Activated CD8-positive, alpha-beta T cell treated with anti-CD3 and anti-CD28 coated beads for 36 hours (primary cell): ENCODE measurements around the gene TPSD1. TPM values are rescaled to one million over a fixed set of nuclear protein-coding genes. Genes with fewer than 3 reads are reported as not detected.
A peak's percentile ranks its signal among the peaks of the same experiment; 100 is the strongest.

Source experiments
- ATAC-seq: fragments of 200-7000 bp; cut with Tn5 transposase; one replicate; pipeline ENCODE4 v1.10.0; 2021; ENCODE audit warnings: mild to moderate bottlenecking, moderate library complexity
- CTCF ChIA-PET: fragments of 350-600 bp; sonication (Branson Sonifier 250); formaldehyde crosslinking; loops from one replicate; lab custom pipeline; 2021; ENCODE audit warnings: antibody characterized with exemption; lab: Charles Lee
- POLR2A ChIA-PET: fragments of 350-600 bp; sonication (Branson Sonifier 250); formaldehyde crosslinking; loops from one replicate; lab custom pipeline; 2021; ENCODE audit warnings: antibody characterized with exemption; lab: Charles Lee
- DNase-seq: peaks from one replicate; pipeline ENCODE4 v3.0.0-alpha.2; 2020
- H3K27ac Mint-ChIP-seq: one replicate; pipeline ENCODE4 v1.8.0; 2021; ENCODE audit warnings: mild to moderate bottlenecking, mixed read lengths
- H3K27me3 Mint-ChIP-seq: one replicate; pipeline ENCODE4 v1.8.0; 2021; ENCODE audit warnings: mixed read lengths
- H3K36me3 Mint-ChIP-seq: one replicate; pipeline ENCODE4 v1.8.0; 2021; ENCODE audit warnings: low read depth, mixed read lengths
- H3K4me1 Mint-ChIP-seq: one replicate; pipeline ENCODE4 v1.8.0; 2021; ENCODE audit warnings: low read depth, mixed read lengths
- H3K4me3 Mint-ChIP-seq: one replicate; pipeline ENCODE4 v1.8.0; 2021; ENCODE audit warnings: mild to moderate bottlenecking, moderate library complexity, mixed read lengths
- H3K9me3 Mint-ChIP-seq: one replicate; pipeline ENCODE4 v1.8.0; 2021; ENCODE audit warnings: mixed read lengths
- intact Hi-C: fragments of 100-400 bp; cut with micrococcal nuclease; formaldehyde crosslinking; loops from one replicate; pipeline ENCODE4 v1.10.0; 2022
- total RNA-seq, 2 experiments: library from RNA; stranded (reverse); gene quantifications; one replicate each; pipeline ENCODE4 v1.2.3, GENCODE V29; 2021
- TF ChIP-seq, protein P1 (sequence below): fragments of 200-600 bp; IDR thresholded peaks from one replicate; pipeline ENCODE4 v1.8.0; 2022; ENCODE audit warnings: antibody characterized with exemption, mild to moderate bottlenecking

The TPSD1 gene
- total RNA-seq, 2 experiments from 2014 or later, result not detected

DNA sequence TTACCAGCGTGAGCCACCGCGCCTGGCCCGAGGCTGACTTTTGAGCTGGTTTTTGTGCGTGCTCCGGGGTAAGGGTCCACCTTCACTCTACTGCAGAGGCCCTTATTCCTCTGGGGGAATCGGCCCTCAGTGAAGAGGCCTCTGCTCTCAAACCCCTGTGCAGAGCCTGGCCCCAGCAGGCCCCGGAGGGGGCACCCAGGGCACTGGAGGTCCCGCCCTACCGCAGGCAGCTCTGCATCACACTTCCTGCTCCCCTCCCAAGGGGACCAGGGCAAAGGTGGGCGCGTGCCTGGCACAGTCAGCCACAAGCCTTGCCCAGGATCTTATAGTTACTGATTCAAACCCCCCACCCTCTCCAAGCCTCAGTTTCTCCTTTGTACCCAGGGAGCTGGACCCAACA lies 50.0 kb downstream of the TPSD1 start:
- TF ChIP-seq, protein P1, sequence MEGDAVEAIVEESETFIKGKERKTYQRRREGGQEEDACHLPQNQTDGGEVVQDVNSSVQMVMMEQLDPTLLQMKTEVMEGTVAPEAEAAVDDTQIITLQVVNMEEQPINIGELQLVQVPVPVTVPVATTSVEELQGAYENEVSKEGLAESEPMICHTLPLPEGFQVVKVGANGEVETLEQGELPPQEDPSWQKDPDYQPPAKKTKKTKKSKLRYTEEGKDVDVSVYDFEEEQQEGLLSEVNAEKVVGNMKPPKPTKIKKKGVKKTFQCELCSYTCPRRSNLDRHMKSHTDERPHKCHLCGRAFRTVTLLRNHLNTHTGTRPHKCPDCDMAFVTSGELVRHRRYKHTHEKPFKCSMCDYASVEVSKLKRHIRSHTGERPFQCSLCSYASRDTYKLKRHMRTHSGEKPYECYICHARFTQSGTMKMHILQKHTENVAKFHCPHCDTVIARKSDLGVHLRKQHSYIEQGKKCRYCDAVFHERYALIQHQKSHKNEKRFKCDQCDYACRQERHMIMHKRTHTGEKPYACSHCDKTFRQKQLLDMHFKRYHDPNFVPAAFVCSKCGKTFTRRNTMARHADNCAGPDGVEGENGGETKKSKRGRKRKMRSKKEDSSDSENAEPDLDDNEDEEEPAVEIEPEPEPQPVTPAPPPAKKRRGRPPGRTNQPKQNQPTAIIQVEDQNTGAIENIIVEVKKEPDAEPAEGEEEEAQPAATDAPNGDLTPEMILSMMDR, result no peak
- POLR2A ChIA-PET, result interaction anchor here (0.8 kb wide), 1 partner anchor 11 kb away, joined by 4 read pairs; no protein-coding TSS in a partner anchor
- H3K4me3 Mint-ChIP-seq, result no peak overlapping the region
- CTCF ChIA-PET, result no interaction called here
- H3K36me3 Mint-ChIP-seq, result peaks cover 9% of the 10 kb centered on the region
- H3K27ac Mint-ChIP-seq, result peak overlapping the region; percentile 83
- H3K4me1 Mint-ChIP-seq, result peaks cover 42% of the 10 kb centered on the region
- intact Hi-C loops, result no loop called here
- no peaks in the 10 kb centered on the region for H3K9me3 Mint-ChIP-seq
- H3K27me3 Mint-ChIP-seq, result no peaks in the 10 kb centered on the region
- DNase-seq (peak; percentile 53), ATAC-seq (no peak)

DNA sequence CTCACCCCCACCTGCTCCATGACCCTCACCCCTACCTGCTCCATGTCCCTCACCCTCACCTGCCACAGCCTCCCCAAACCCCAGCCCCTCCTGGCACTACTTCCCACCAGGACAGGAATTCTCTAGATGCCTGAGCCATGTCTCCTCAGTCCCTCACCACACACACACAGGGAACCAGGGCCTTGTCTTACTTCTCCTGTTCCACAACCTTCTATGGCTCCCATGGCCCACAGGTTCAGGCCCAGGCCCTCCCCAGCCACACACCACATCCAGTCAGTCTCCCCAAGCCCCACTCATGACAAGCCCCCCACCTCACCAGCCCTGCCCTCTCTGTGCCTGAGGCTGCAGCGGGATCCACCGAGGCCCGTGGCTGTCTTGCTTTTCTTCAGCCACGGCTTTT lies 50.5 kb downstream of the TPSD1 start:
- H3K4me1 Mint-ChIP-seq, result peaks cover 46% of the 10 kb centered on the region
- CTCF ChIA-PET, result no interaction called here
- no peak for ATAC-seq
- intact Hi-C loops, result no loop called here
- no peak overlapping the region for H3K4me3 Mint-ChIP-seq
- peak overlapping the region; percentile 83 for H3K27ac Mint-ChIP-seq
- POLR2A ChIA-PET, result no interaction called here
- H3K36me3 Mint-ChIP-seq, result peaks cover 13% of the 10 kb centered on the region
- no peaks in the 10 kb centered on the region for H3K9me3 Mint-ChIP-seq
- TF ChIP-seq, protein P1, result no peak
- no peak for DNase-seq
- no peaks in the 10 kb centered on the region for H3K27me3 Mint-ChIP-seq

DNA sequence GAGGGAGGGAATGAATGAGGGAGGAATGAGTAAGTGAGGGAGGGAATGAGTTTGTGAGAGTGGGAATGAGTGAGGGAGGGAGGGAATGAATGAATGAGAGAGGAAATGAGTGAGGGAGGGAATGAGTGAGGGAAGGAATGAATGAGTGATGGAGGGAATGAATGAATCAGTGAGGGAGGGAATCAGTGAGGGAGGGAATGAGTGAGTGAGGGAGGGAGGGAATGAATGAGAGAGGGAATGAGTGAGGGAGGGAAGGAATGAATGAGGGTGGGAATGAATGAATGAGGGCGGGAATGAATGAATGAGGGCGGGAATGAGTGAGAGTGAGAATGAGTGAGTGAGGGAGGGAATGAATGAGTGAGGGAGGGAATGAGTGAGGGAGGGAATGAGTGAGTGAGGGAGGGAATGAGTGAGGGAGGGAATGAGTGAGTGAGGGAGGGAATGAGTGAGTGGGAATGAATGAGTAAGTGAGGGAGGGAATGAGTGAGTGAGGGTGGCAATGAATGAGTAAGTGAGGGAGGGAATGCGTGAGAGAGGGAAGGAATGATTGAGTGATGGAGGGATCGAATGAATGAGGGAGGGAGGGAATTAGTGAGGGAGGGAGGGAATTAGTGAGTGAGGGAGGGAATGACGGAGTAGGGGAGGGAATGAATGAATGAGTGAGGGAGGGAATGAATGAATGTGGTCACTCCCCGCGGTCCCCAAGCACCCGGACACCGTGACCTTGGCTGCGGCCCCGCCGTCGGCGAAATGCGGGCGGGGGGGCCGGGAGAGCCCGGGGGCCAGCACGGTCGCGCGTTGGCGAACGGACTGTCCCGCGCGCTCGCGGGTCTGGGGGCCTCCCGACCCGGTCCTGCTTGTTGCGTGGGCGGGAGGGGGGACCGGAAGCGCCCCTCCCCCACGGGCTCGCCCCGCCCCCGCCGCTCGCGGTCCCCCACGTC lies 52.4 kb downstream of the TPSD1 start:
- TF ChIP-seq, protein P1, result no peak
- H3K9me3 Mint-ChIP-seq, result no peaks in the 10 kb centered on the region
- H3K36me3 Mint-ChIP-seq, result peaks cover 19% of the 10 kb centered on the region
- peak; percentile 22 for ATAC-seq
- intact Hi-C loops, result no loop called here
- ChIA-PET POLR2A (interaction anchor here (0.6 to 1.6 kb wide), 7 partner anchors 18 to 476 kb away, joined by 3 to 5 read pairs (median 3); partner anchors contain the start of gene UQCC4), CTCF (interaction anchor here (1.0 kb wide), 1 partner anchor 21 kb away, joined by 4 read pairs; no protein-coding TSS in a partner anchor)
- H3K27me3 Mint-ChIP-seq, result no peaks in the 10 kb centered on the region
- H3K27ac Mint-ChIP-seq, result peak overlapping the region; percentile 89
- DNase-seq, result no peak
- H3K4me3 Mint-ChIP-seq, result peak overlapping the region; percentile 78
- H3K4me1 Mint-ChIP-seq, result peaks cover 48% of the 10 kb centered on the region

Other genes starting within 250 kb of the TPSD1 start
- gene SSTR5, start 183.3 kb upstream of the TPSD1 start, total RNA-seq, result not detected
- gene C1QTNF8, start 159.8 kb upstream of the TPSD1 start, total RNA-seq, result not detected
- under 1 TPM; 0.27 to 0.34 TPM for gene CACNA1H, start 103.0 kb upstream of the TPSD1 start, total RNA-seq
- gene TPSG1, start 30.8 kb upstream of the TPSD1 start, total RNA-seq, result not detected
- not detected for gene TPSB2, start 25.9 kb upstream of the TPSD1 start, total RNA-seq
- not detected for gene TPSAB1, start 15.4 kb upstream of the TPSD1 start, total RNA-seq
- gene UBE2I, start 53.6 kb downstream of the TPSD1 start, total RNA-seq, result 100 to 1,000 TPM; 245 to 254 TPM
- gene BAIAP3, start 77.6 kb downstream of the TPSD1 start, total RNA-seq, result under 1 TPM; 0.27 to 0.68 TPM
- gene TSR3, start 95.8 kb downstream of the TPSD1 start, total RNA-seq, result 10 to 100 TPM; 54.7 to 57.4 TPM
- 10 to 100 TPM; 17.3 to 19.2 TPM for gene GNPTG, start 95.9 kb downstream of the TPSD1 start, total RNA-seq
- gene UNKL, start 158.6 kb downstream of the TPSD1 start, total RNA-seq, result 10 to 100 TPM; 32.4 to 38.1 TPM
- gene UQCC4, start 164.7 kb downstream of the TPSD1 start, total RNA-seq, result 10 to 100 TPM; 16.4 to 17.8 TPM
- gene PERCC1, start 175.0 kb downstream of the TPSD1 start, total RNA-seq, result under 1 TPM in 1 of 2 experiments, not detected in 1; 0.29 TPM
- 1 to 10 TPM; 1.3 to 1.4 TPM for gene CCDC154, start 188.5 kb downstream of the TPSD1 start, total RNA-seq
- gene CLCN7, start 219.0 kb downstream of the TPSD1 start, total RNA-seq, result 10 to 100 TPM; 35.5 to 36.8 TPM
- gene PTX4, start 232.9 kb downstream of the TPSD1 start, total RNA-seq, result not detected
- gene TELO2, start 237.3 kb downstream of the TPSD1 start, total RNA-seq, result 10 to 100 TPM; 59.1 to 62.1 TPM